ENCODE results near the gene EPOP.

The EPOP gene

GRCh38 chr17:38690386-38690785 is 15.6 kb upstream of the EPOP start:
- in situ Hi-C loops (cut with MboI; ENCODE audit: low sequenced_read_pairs, unreplicated experiment) = no loop called here
- no peak for DNase-seq (ENCODE audit: low spot score)
- TF ChIP-seq CTCF (IDR thresholded peaks at IDR 0.05; ENCODE audit: borderline replicate concordance, control extremely low read depth, extremely low read depth, insufficient read depth, missing control alignments) = no peak

- in situ Hi-C loops (cut with MboI; ENCODE audit: low sequenced_read_pairs, unreplicated experiment) = no loop called here
- no peak for TF ChIP-seq CTCF (IDR thresholded peaks at IDR 0.05; ENCODE audit: borderline replicate concordance, control extremely low read depth, extremely low read depth, insufficient read depth, missing control alignments)
- DNase-seq (ENCODE audit: low spot score) = no peak
Measured at GRCh38 chr17:38687286-38687685, 12.5 kb upstream of the EPOP start.

- no peak for TF ChIP-seq CTCF (IDR thresholded peaks at IDR 0.05; ENCODE audit: borderline replicate concordance, control extremely low read depth, extremely low read depth, insufficient read depth, missing control alignments)
- in situ Hi-C loops (cut with MboI; ENCODE audit: low sequenced_read_pairs, unreplicated experiment) = no loop called here
- no peak for DNase-seq (ENCODE audit: low spot score)
Measured at GRCh38 chr17:38685491-38685890, 10.7 kb upstream of the EPOP start.

GRCh38 chr17:38681096-38681495 is 6.3 kb upstream of the EPOP start:
- TF ChIP-seq CTCF (IDR thresholded peaks at IDR 0.05; ENCODE audit: borderline replicate concordance, control extremely low read depth, extremely low read depth, insufficient read depth, missing control alignments) = no peak
- in situ Hi-C loops (cut with MboI; ENCODE audit: low sequenced_read_pairs, unreplicated experiment) = no loop called here
- no peak for DNase-seq (ENCODE audit: low spot score)

GRCh38 chr17:38677819-38678218 is 3.1 kb upstream of the EPOP start:
- no peak for TF ChIP-seq CTCF (IDR thresholded peaks at IDR 0.05; ENCODE audit: borderline replicate concordance, control extremely low read depth, extremely low read depth, insufficient read depth, missing control alignments)

GRCh38 chr17:38676706-38677504 is 2.1 kb upstream of the EPOP start:
- TF ChIP-seq CTCF (IDR thresholded peaks at IDR 0.05; ENCODE audit: borderline replicate concordance, control extremely low read depth, extremely low read depth, insufficient read depth, missing control alignments) = peak; percentile 92
- in situ Hi-C loops (cut with MboI; ENCODE audit: low sequenced_read_pairs, unreplicated experiment) = loop anchor here (5.0 kb wide), 1 partner anchor 65 kb away; no protein-coding TSS in a partner anchor
- peak; percentile 88 for DNase-seq (ENCODE audit: low spot score)

More at GRCh38 chr17:38677819-38678218, 3.1 kb upstream of the EPOP start:
- DNase-seq (ENCODE audit: low spot score) = no peak
- in situ Hi-C loops (cut with MboI; ENCODE audit: low sequenced_read_pairs, unreplicated experiment) = loop anchor here (5.0 kb wide), 1 partner anchor 64 kb away; no protein-coding TSS in a partner anchor
